ENCODE results near the gene COL24A1. TPM values are rescaled to one million over a fixed set of nuclear protein-coding genes. Genes with fewer than 3 reads are reported as not detected.
"Not testable (repeated sequence)": the region's sequence is repeated elsewhere in the genome, so short reads cannot be mapped to it uniquely, and the experiment has no call there.

The COL24A1 gene
- total and polyA plus RNA-seq, 7 donors, result under 0.01 to 8.6 (median 6.7) TPM; not detected in 1

DNA sequence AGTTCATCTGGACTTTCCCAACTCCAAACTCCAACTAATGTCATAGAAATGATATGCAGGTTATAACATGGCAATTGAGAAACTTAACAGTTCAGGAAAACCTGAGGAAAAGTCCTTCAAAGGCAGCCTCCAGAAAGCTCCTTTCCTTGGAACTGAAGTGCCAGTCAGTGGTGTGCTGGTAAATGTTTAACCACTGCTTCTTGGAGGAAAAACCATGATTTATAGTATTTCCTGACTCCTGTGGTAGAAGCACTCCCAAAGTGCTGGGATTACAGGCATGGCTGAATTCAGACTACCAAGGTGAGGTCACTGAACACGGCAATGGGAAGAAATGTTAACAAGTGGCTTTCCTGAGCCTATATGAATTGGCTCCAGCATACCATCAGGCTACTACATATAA lies 421.6 kb downstream of the COL24A1 start:
- no peaks in the 10 kb centered on the region for H3K36me3 ChIP-seq
- intact Hi-C loops (cut with DNase I), result no loop called here
- no peak overlapping the region for H3K4me3 ChIP-seq
- H3K27ac ChIP-seq, result no peak overlapping the region
- TF ChIP-seq, protein P1, sequence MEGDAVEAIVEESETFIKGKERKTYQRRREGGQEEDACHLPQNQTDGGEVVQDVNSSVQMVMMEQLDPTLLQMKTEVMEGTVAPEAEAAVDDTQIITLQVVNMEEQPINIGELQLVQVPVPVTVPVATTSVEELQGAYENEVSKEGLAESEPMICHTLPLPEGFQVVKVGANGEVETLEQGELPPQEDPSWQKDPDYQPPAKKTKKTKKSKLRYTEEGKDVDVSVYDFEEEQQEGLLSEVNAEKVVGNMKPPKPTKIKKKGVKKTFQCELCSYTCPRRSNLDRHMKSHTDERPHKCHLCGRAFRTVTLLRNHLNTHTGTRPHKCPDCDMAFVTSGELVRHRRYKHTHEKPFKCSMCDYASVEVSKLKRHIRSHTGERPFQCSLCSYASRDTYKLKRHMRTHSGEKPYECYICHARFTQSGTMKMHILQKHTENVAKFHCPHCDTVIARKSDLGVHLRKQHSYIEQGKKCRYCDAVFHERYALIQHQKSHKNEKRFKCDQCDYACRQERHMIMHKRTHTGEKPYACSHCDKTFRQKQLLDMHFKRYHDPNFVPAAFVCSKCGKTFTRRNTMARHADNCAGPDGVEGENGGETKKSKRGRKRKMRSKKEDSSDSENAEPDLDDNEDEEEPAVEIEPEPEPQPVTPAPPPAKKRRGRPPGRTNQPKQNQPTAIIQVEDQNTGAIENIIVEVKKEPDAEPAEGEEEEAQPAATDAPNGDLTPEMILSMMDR (IDR thresholded peaks at IDR 0.05), result no peak
- no peak for TF ChIP-seq EP300 (IDR thresholded peaks at IDR 0.05)
- no peak for TF ChIP-seq POLR2A (IDR thresholded peaks at IDR 0.05)
- TF ChIP-seq POLR2AphosphoS5 (IDR thresholded peaks at IDR 0.05), result no peak
- DNase-seq, result no peak
- H3K4me1 ChIP-seq, result no peaks in the 10 kb centered on the region
- 31 to 62% methylated on average over 1 of the region's 1 CpG for WGBS, 2 donors
- H3K9me3 ChIP-seq, result no peaks in the 10 kb centered on the region
- no peaks in the 10 kb centered on the region for H3K27me3 ChIP-seq

DNA sequence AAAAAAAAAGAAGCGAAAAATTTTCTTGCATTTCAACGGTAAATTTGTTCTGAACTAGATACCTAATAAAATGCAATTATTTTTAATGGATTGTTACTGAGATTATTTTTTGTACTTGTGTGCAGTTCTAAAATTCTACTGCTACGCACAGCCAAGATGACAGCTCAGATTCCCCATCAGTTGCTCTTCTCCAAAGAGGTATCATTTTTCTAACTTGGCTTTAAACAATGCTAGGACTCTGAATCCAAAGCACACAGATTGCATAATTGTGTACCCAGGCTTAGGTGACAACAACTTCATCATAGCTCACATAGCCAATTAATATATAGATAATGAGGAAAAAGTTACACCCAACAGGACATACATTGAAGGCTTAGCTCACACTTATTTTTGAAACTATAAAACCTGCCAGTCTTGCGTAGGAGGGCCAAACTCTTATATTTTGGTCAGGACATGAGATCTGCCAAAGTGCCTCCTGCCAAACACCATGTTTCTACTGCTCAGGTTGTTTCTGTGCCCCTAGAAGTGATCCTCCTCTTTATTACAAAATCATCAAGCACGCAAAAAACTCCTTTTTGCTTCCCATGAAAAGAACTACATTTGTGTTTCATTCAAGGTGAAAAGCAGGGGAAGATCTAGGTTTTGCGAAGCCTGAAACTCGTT lies 437.8 kb downstream of the COL24A1 start:
- H3K27me3 ChIP-seq, result no peaks in the 10 kb centered on the region
- 91 to 95% methylated on average over 7 of the region's 7 CpGs for WGBS, 2 donors
- H3K27ac ChIP-seq, result no peak overlapping the region
- TF ChIP-seq, protein P1 (IDR thresholded peaks at IDR 0.05), result no peak
- no peak for TF ChIP-seq POLR2AphosphoS5 (IDR thresholded peaks at IDR 0.05)
- TF ChIP-seq EP300 (IDR thresholded peaks at IDR 0.05), result no peak
- no peak for TF ChIP-seq POLR2A (IDR thresholded peaks at IDR 0.05)
- no peak for DNase-seq
- no peak overlapping the region for H3K4me3 ChIP-seq
- no peaks in the 10 kb centered on the region for H3K36me3 ChIP-seq
- peaks cover 0 to 4% (median 2%) of the 10 kb centered on the region in 4 donors for H3K9me3 ChIP-seq
- intact Hi-C loops (cut with DNase I), result no loop called here
- H3K4me1 ChIP-seq, result no peaks in the 10 kb centered on the region

DNA sequence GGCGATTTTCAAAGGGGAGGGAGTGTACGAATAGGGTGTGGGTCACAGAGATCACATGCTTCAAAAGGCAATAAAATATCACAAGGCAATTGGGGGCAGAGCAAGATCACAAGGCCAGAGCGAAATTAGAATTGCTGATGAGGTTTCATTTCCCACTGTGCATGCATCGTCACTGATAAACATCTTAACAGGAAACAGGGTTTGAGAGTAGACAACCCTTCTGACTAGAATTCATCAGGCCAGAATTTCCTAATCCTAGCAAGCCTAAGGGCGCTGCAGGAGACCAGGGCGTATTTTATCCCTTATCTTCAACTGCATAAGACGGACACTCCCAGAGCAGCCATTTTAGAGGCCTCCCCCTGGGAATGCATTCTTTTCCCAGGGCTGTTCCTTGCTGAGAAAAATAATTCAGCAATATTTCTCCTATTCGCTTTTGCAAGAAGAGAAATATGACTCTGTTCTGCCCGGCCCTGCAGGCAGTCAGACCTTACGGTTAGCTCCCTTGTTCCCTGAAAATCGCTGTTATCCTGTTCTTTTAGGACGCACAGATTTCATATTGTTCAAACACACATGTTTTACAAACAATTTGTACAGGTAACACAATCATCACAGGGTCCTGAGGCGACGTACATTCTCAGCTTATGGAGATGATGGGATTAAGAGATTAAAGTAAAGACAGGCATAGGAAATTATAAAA lies 442.0 kb downstream of the COL24A1 start:
- WGBS, 2 donors, result 88 to 90% methylated on average over 14 of the region's 14 CpGs
- H3K4me3 ChIP-seq; H3K27ac ChIP-seq; intact Hi-C loops (cut with DNase I); H3K4me1 ChIP-seq; H3K9me3 ChIP-seq; H3K27me3 ChIP-seq; H3K36me3 ChIP-seq; DNase-seq: not testable (repeated sequence)

DNA sequence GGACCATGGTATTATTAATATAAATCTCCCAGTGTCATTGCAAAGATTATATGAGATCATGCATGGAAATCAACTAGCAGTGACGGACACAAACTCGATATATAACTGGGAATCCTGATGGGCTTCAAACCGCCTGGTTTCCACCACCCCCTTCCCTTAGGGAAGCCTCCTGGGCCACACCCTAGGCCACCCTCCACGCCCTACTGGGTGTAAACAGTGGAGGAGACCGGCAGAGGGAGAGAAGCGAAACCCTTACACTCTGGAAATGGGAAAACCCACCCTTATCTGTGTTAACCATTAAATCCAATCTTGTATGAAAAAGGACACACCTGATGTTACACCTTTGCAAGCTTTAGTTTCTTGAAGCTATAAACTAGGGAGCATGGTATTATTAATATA lies 447.7 kb downstream of the COL24A1 start:
- no peak for DNase-seq
- intact Hi-C loops (cut with DNase I), result loop anchor here (5.0 to 10.0 kb wide), 2 partner anchors 402 to 646 kb away; no protein-coding TSS in a partner anchor
- peak overlapping the region; percentile 78 to 86 (median 82) for H3K27ac ChIP-seq
- peaks cover 0 to 22% (median 16%) of the 10 kb centered on the region in 4 donors for H3K4me1 ChIP-seq
- 20 to 71% methylated on average over 6 of the region's 6 CpGs for WGBS, 2 donors
- H3K9me3 ChIP-seq, result no peaks in the 10 kb centered on the region
- H3K4me3 ChIP-seq, result peak overlapping the region; percentile 62 to 74 (median 70)
- no peaks in the 10 kb centered on the region for H3K27me3 ChIP-seq
- peaks cover 0 to 23% (median 6%) of the 10 kb centered on the region in 4 donors for H3K36me3 ChIP-seq
- TF ChIP-seq POLR2A (IDR thresholded peaks at IDR 0.05) (no peak), POLR2AphosphoS5 (IDR thresholded peaks at IDR 0.05) (no peak), EP300 (IDR thresholded peaks at IDR 0.05) (no peak)
- TF ChIP-seq, protein P1 (IDR thresholded peaks at IDR 0.05), result no peak

Measured in sigmoid colon (tissue), 7 donors.